ENCODE results near the gene TKFC. TPM values are rescaled to one million over a fixed set of nuclear protein-coding genes. Genes with fewer than 3 reads are reported as not detected.

TKFC gene
- total and polyA plus RNA-seq, 8 donors = 26.6 to 48.5 (median 32.0) TPM

GRCh38 chr11:61334434-61335354 is 1.7 kb downstream of the TKFC start:
- peak overlapping the region in 1 of 2 donors; percentile 15 for H3K27ac ChIP-seq
- no peak overlapping the region for H3K4me3 ChIP-seq
- no peak for TF ChIP-seq CTCF (IDR thresholded peaks at IDR 0.05)
- peak in 1 of 4 donors; percentile 32 for DNase-seq
- H3K9me3 ChIP-seq = no peaks in the 10 kb centered on the region
- intact Hi-C loops (cut with DNase I) = loop anchor here in 1 of 2 donors (5.0 kb wide), 1 partner anchor 33 kb away; no protein-coding TSS in a partner anchor
- ATAC-seq = no peak
- H3K4me1 ChIP-seq = peaks cover 6 to 42% of the 10 kb centered on the region in 2 donors
- H3K36me3 ChIP-seq = peaks cover 0 to 13% of the 10 kb centered on the region in 2 donors
- H3K27me3 ChIP-seq = no peaks in the 10 kb centered on the region

GRCh38 chr11:61335355-61335710 is 2.3 kb downstream of the TKFC start:
- H3K4me1 ChIP-seq = peaks cover 6 to 42% of the 10 kb centered on the region in 2 donors
- intact Hi-C loops (cut with DNase I) = no loop called here
- H3K9me3 ChIP-seq = no peaks in the 10 kb centered on the region
- no peaks in the 10 kb centered on the region for H3K27me3 ChIP-seq
- peak in 1 of 4 donors; percentile 30 for DNase-seq
- no peak overlapping the region for H3K4me3 ChIP-seq
- no peak for TF ChIP-seq CTCF (IDR thresholded peaks at IDR 0.05)
- no peak for ATAC-seq
- H3K36me3 ChIP-seq = peaks cover 0 to 14% of the 10 kb centered on the region in 2 donors
- H3K27ac ChIP-seq = peak overlapping the region in 1 of 2 donors; percentile 15

- TF ChIP-seq CTCF (IDR thresholded peaks at IDR 0.05) = peak; percentile 97 to 98
- Histone ChIP-seq H3K4me1 (peaks cover 3 to 33% of the 10 kb centered on the region in 2 donors), H3K4me3 (no peak overlapping the region), H3K27ac (peak overlapping the region in 1 of 2 donors; percentile 34), H3K27me3 (no peaks in the 10 kb centered on the region), H3K9me3 (no peaks in the 10 kb centered on the region), H3K36me3 (peaks cover 0 to 15% of the 10 kb centered on the region in 2 donors)
- intact Hi-C loops (cut with DNase I) = loop anchor here in 1 of 2 donors (2.0 kb wide), 1 partner anchor 48 kb away; no protein-coding TSS in a partner anchor
- ATAC-seq (peak; percentile 78), DNase-seq (peak; percentile 66 to 94 (median 81))
These were observed 3.3 kb downstream of the TKFC start for GRCh38 chr11:61336171-61336935.

GRCh38 chr11:61337706-61338470 is 4.9 kb downstream of the TKFC start:
- intact Hi-C loops (cut with DNase I) = loop anchor here in 1 of 2 donors (2.0 kb wide), 1 partner anchor 47 kb away; no protein-coding TSS in a partner anchor
- H3K36me3 ChIP-seq = peaks cover 0 to 31% of the 10 kb centered on the region in 2 donors
- H3K4me3 ChIP-seq = no peak overlapping the region
- H3K9me3 ChIP-seq = no peaks in the 10 kb centered on the region
- DNase-seq = peak in 1 of 4 donors; percentile 24
- H3K27ac ChIP-seq = no peak overlapping the region
- H3K4me1 ChIP-seq = peaks cover 0 to 21% of the 10 kb centered on the region in 2 donors
- no peaks in the 10 kb centered on the region for H3K27me3 ChIP-seq
- TF ChIP-seq CTCF (IDR thresholded peaks at IDR 0.05) = no peak
- no peak for ATAC-seq

All from left lung (tissue), 10 donors.